Activated CD4-positive, alpha-beta T cell treated with anti-CD3 and anti-CD28 coated beads for 1 hour (primary cell): ENCODE results near the gene FES.

Experiments
- DNase-seq: peaks from one replicate; pipeline ENCODE4 v3.0.0-alpha.2; 2020

The FES gene

DNA sequence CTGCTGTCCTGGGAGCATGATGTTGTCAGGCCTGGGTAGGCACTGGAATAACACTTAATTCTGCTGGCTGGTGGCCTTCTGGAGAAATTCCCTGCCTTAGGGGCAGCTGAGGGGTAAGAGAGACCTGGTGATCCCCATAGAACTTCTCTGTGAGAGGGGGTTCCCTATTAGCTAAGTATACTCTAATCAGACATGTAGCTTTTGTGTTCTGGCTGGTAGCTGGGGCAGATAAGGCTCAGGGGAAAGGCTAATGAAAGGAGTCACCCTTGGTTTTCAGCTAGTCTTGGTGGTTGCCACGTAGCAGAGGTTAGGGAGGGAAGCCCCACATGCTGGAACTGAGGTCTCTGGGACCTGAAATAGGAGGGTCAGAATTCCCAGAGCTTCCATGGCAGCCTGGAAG, 49.0 kb downstream of the FES start:
- no peak for DNase-seq

DNA sequence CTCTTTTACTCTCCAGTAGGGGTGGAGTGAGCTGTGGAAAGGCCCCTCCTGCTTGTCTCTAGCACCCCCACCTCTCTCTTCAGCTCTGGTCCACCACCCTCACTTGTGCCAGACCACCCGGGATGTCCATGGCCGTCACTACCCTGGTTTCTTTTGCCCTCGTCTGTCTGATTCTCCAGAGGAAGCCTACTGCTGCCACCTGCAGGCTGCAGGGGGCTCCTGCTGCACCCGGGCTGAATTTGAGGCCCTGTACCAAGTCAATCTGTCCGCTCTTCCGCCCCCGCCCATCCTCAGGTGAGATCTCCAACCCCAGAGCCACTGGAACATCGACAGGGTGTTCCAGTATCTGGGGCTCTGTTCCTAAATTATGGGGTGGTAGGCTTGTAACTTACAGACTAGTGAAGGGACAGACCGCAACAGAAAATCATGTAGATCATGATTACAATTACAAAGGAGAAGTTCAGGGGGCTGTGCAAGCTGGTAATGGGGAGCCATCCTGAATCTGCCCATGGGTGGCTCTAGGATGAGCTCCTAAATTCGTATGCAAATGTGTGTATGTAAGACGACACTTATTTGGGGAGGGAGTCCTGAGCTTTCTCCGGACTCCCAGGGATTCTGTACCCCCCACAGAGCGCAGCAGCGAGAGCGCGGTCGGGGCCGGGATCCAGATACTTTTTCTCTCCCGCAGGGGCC, 50.1 kb downstream of the FES start:
- peak; percentile 68 for DNase-seq

DNA sequence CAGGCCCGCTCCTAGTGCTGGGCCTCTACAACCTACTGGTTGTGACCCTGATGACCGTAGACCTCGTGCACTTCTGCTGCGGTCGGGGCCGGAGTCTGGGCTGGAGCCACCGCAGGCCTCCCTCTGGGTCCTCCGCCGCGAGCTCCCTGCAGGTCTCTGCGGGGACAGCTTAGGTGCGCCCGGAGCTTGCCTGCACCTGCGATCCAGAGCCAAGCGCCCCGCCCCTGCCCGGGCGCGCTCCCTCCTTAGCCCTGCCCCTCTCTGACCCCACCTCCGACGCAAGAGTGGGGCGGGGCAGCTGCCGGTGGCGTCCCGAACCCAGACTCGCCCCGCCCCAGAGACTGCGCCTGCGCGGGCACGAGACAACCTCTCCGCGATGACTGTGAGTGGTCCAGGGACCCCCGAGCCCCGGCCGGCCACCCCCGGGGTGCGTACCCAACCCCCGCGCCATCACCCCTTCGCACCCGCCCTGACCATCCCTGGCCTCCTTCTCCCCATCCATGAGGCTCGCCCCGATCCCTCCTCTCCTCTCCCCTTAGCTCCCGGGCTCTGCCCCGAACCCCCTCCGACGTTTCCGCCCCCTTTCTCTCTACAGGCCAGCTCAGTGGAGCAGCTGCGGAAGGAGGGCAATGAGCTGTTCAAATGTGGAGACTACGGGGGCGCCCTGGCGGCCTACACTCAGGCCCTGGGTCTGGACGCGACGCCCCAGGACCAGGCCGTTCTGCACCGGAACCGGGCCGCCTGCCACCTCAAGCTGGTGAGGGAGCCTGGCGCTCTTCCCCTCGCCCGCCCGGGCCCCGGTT, 50.8 kb downstream of the FES start, which contains the start of gene UNC45A:
UNC45A (plus strand) TSS at position 337 of the 803 bp plus-strand sequence; CDS start at position 377, 40 bp downstream.
- DNase-seq, result peak; percentile 93

DNA sequence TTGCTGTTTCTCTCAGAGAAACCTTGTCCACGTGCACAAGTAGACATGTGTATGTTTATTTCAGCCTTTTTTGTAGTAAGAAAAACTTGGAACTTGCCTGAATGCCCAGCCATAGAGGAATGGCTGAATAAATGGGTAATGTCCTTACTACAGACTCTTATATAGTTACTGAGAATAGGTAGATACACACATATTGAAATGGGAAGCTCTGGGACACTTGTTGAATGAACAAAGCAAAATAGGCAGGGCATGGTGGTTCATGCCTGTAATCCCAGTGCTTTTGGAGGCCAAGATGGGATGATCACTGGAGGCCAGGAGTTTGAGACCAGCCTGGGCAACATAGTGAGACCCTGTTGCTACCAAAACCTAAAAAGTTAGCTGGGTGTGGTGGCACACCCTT, 52.5 kb downstream of the FES start:
- no peak for DNase-seq

DNA sequence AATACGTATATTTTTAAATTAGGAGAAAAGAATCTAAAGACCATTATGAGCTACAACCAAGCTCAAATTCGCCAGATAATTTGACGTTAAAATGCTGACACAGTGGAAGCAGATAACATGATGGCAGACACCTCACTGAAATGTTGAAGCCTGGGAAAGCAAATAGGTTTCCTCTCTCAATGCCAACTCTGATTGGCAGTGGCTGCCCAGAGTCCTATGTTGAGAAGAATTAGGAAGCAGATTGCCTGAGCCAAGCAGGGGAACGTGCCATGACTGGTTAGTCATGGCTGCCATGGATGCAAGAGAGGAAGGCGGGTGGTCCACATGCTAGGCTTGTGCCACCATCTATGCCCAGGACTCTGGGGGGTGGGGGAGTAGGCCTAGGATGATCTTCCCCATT, 54.0 kb downstream of the FES start:
- DNase-seq, result no peak

DNA sequence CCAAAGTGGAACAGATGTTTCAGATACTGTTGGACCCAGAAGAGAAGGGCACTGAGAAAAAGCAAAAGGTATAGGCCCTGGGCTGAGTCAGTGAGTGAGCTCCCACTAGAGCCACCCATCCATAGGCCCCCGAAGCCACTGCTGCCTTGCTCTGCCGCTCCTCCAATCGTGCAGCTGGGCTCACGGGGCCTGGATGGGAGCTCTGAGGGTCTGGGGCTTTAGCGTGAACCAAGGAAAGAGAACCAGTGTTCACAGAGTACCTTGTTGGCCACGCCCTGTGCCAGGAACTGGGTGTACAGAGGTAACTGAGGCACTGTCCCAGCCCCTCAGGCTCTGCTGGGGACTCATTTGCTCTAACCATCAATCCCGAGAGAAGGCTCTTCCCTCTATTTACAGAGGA, 55.5 kb downstream of the FES start:
- DNase-seq, result no peak

DNA sequence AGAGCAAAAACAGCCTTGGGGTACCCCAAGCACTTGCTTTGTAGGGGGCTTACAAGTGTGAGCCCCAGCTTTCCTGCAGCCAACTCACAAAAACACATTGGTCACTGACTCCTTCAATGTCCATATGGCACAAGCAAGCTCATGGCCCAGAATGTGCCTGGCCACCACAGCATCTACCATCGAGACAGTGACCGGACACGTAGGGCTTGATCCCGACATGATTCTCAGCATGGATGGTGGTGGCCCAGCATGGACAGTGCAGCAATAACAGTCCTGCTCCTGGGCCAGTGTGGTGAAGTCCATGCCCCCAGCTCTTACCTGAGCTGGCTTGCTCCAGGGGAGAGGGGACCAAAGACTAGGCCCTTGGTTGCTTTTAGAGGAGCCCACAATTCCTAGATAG, 56.7 kb downstream of the FES start:
- no peak for DNase-seq

DNA sequence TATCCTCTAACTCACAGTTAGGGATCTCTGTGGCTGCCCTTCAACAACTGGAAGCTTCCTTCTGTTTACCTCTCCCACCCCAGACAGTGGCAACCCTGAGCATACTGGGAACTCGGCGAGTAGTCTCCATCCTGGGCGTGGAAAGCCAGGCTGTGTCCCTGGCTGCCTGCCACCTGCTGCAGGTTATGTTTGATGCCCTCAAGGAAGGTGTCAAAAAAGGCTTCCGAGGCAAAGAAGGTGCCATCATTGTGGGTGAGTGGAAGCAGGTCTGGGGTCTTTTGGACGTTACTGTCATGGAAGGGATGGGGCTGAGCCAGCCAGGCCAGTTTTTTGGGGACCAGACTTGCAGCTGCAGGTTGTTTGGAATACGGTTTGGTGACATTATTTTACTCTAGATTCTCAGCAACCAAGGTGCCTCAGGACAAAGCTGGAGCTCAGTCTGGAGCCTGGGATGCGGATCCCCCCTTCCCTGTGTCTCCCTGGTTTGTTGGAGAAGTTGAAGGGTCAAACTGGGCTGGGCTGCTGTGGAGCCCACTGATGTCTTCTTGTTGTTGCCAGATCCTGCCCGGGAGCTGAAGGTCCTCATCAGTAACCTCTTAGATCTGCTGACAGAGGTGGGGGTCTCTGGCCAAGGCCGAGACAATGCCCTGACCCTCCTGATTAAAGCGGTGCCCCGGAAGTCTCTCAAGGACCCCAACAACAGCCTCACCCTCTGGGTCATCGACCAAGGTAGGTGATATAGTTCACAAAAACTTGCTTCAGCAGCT, 58.2 kb downstream of the FES start:
- no peak for DNase-seq

DNA sequence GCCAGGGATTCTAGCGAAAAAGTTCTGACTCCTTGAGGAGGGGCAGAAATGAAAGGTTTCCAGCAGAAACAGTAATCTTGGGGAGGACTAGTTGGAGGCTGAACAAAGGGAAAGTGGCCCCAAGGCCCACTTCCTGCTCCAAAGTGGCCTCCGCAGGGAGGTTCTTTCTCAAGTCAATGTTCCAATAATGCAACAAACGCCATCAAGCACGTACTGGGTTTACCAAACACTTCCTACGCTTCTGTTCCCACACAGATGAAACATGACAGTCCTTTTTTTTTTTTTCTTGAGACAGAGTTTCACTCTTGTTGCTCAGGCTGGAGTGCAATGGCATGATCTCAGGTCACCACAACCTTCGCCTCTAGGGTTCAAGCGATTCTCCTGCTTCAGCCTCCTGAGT, 60.8 kb downstream of the FES start:
- DNase-seq, result no peak
